IPS DF 19.7 (cell line): Measurements from ENCODE around the gene WDR37.

Experiments
- DNase-seq: peaks from one replicate; pipeline ENCODE4 v3.0.0-alpha.2; 2013; ENCODE audit warnings: low read depth, low spot score

The WDR37 gene

GRCh38 chr10:1168763-1169162 is 112.6 kb downstream of the WDR37 start:
- DNase-seq = no peak

GRCh38 chr10:1169186-1169885 is 113.2 kb downstream of the WDR37 start:
- no peak for DNase-seq

GRCh38 chr10:1169981-1170866 is 114.0 kb downstream of the WDR37 start:
- DNase-seq = no peak

- DNase-seq = no peak
These were observed 114.6 kb downstream of the WDR37 start for GRCh38 chr10:1170867-1171180.

- no peak for DNase-seq
These were observed 115.0 kb downstream of the WDR37 start for GRCh38 chr10:1171182-1171581.

- no peak for DNase-seq
These were observed 115.4 kb downstream of the WDR37 start for GRCh38 chr10:1171586-1171985.

- DNase-seq = no peak
These were observed 116.2 kb downstream of the WDR37 start for GRCh38 chr10:1172256-1172984.

GRCh38 chr10:1173091-1173490 is 116.9 kb downstream of the WDR37 start:
- no peak for DNase-seq

GRCh38 chr10:1174022-1174421 is 117.8 kb downstream of the WDR37 start:
- no peak for DNase-seq

- DNase-seq = no peak
These were observed 119.9 kb downstream of the WDR37 start for GRCh38 chr10:1175956-1176565.

GRCh38 chr10:1177936-1178335 is 121.8 kb downstream of the WDR37 start:
- DNase-seq = no peak

- DNase-seq = no peak
These were observed 122.3 kb downstream of the WDR37 start for GRCh38 chr10:1178506-1178905.

GRCh38 chr10:1179346-1180070 is 123.3 kb downstream of the WDR37 start:
- DNase-seq = no peak

- no peak for DNase-seq
These were observed 124.0 kb downstream of the WDR37 start for GRCh38 chr10:1180071-1180730.

- DNase-seq = no peak
These were observed 124.7 kb downstream of the WDR37 start for GRCh38 chr10:1180836-1181235.
